ENCODE measurements around the gene TSPAN15.
"Not testable (repeated sequence)": the region's sequence is repeated elsewhere in the genome, so short reads cannot be mapped to it uniquely, and the experiment has no call there.

Gene TSPAN15

GRCh38 chr10:69503001-69503895, 52.0 kb downstream of the TSPAN15 start:
- DNase-seq (ENCODE audit: low read depth in 2 of 2) = no peak

GRCh38 chr10:69503896-69504265, 52.6 kb downstream of the TSPAN15 start:
- DNase-seq (ENCODE audit: low read depth in 2 of 2) = no peak

GRCh38 chr10:69504576-69505250, 53.4 kb downstream of the TSPAN15 start:
- no peak for DNase-seq (ENCODE audit: low read depth in 2 of 2)

GRCh38 chr10:69505636-69506318, 54.5 kb downstream of the TSPAN15 start:
- DNase-seq (ENCODE audit: low read depth in 2 of 2) = no peak

GRCh38 chr10:69506487-69506833, 55.2 kb downstream of the TSPAN15 start:
- DNase-seq (ENCODE audit: low read depth in 2 of 2) = no peak

- DNase-seq (ENCODE audit: low read depth in 2 of 2) = no peak
These were observed 55.8 kb downstream of the TSPAN15 start for GRCh38 chr10:69506834-69507713.

GRCh38 chr10:69508738-69509340, 57.6 kb downstream of the TSPAN15 start:
- no peak for DNase-seq (ENCODE audit: low read depth in 2 of 2)

GRCh38 chr10:69512901-69513300, 61.6 kb downstream of the TSPAN15 start:
- DNase-seq (ENCODE audit: low read depth in 2 of 2) = no peak

- no peak for DNase-seq (ENCODE audit: low read depth in 2 of 2)
These were observed 62.4 kb downstream of the TSPAN15 start for GRCh38 chr10:69513617-69514016.

GRCh38 chr10:69515699-69516259, 64.5 kb downstream of the TSPAN15 start:
- DNase-seq (ENCODE audit: low read depth in 2 of 2) = peak; percentile 57 to 73

- peak in 1 of 2 donors; percentile 7 for DNase-seq (ENCODE audit: low read depth in 2 of 2)
These were observed 65.1 kb downstream of the TSPAN15 start for GRCh38 chr10:69516316-69516715.

- DNase-seq (ENCODE audit: low read depth in 2 of 2) = no peak
These were observed 65.5 kb downstream of the TSPAN15 start for GRCh38 chr10:69516796-69517195.

- DNase-seq (ENCODE audit: low read depth in 2 of 2) = no peak
These were observed 66.1 kb downstream of the TSPAN15 start for GRCh38 chr10:69517271-69517848.

GRCh38 chr10:69527961-69528360, 76.7 kb downstream of the TSPAN15 start:
- no peak for DNase-seq (ENCODE audit: low read depth in 2 of 2)

GRCh38 chr10:69533658-69534057, 82.4 kb downstream of the TSPAN15 start:
- no peak for DNase-seq (ENCODE audit: low read depth in 2 of 2)

GRCh38 chr10:69536521-69536920, 85.3 kb downstream of the TSPAN15 start:
- DNase-seq (ENCODE audit: low read depth in 2 of 2) = not testable (repeated sequence)

GRCh38 chr10:69537449-69537848, 86.2 kb downstream of the TSPAN15 start:
- DNase-seq (ENCODE audit: low read depth in 2 of 2) = no peak

GRCh38 chr10:69538461-69538860, 87.2 kb downstream of the TSPAN15 start:
- DNase-seq (ENCODE audit: low read depth in 2 of 2) = no peak

- DNase-seq (ENCODE audit: low read depth in 2 of 2) = no peak
These were observed 90.2 kb downstream of the TSPAN15 start for GRCh38 chr10:69541463-69541862.

GRCh38 chr10:69549959-69550358, 98.7 kb downstream of the TSPAN15 start:
- DNase-seq (ENCODE audit: low read depth in 2 of 2) = no peak

Data from stimulated activated CD8-positive, alpha-beta memory T cell treated with anti-CD3 and anti-CD28 coated beads, Interleukin-2, amount 100 ng/mL, for 48 hours (primary cell).